ENCODE data around the gene SSH3. TPM values are rescaled to one million over a fixed set of nuclear protein-coding genes. Genes with fewer than 3 reads are reported as not detected.

Gene SSH3
- polyA plus RNA-seq, 2 donors, result 38.6 to 55.6 TPM

GRCh38 chr11:67279589-67280340 lies 23.6 kb upstream of the SSH3 start:
- Histone ChIP-seq H3K4me3 (ENCODE audit: low read depth in 1 of 2, low read length in 2 of 2) (no peak overlapping the region), H3K36me3 (ENCODE audit: control insufficient read depth in 2 of 2, insufficient read depth in 2 of 2, low read length in 1 of 2) (peaks cover 22 to 74% of the 10 kb centered on the region in 2 donors), H3K27ac (ENCODE audit: low read depth in 2 of 2, low read length in 1 of 2) (peak overlapping the region in 1 of 2 donors; percentile 14), H3K27me3 (ENCODE audit: control insufficient read depth in 1 of 2, insufficient read depth in 2 of 2, low read length in 2 of 2) (no peaks in the 10 kb centered on the region), H3K9me3 (ENCODE audit: control insufficient read depth in 2 of 2, insufficient read depth in 1 of 2, low read depth in 1 of 2, low read length in 1 of 2) (no peaks in the 10 kb centered on the region), H3K4me1 (ENCODE audit: control insufficient read depth in 2 of 2, insufficient read depth in 2 of 2, low read length in 1 of 2) (peaks cover 12 to 32% of the 10 kb centered on the region in 2 donors)
- 82 to 87% methylated on average over 16 to 17 of the region's 17 CpGs for WGBS, 2 donors

- Histone ChIP-seq H3K36me3 (ENCODE audit: control insufficient read depth in 2 of 2, insufficient read depth in 2 of 2, low read length in 1 of 2) (peaks cover 28 to 76% of the 10 kb centered on the region in 2 donors), H3K27me3 (ENCODE audit: control insufficient read depth in 1 of 2, insufficient read depth in 2 of 2, low read length in 2 of 2) (no peaks in the 10 kb centered on the region), H3K4me1 (ENCODE audit: control insufficient read depth in 2 of 2, insufficient read depth in 2 of 2, low read length in 1 of 2) (peaks cover 12 to 28% of the 10 kb centered on the region in 2 donors), H3K27ac (ENCODE audit: low read depth in 2 of 2, low read length in 1 of 2) (no peak overlapping the region), H3K9me3 (ENCODE audit: control insufficient read depth in 2 of 2, insufficient read depth in 1 of 2, low read depth in 1 of 2, low read length in 1 of 2) (no peaks in the 10 kb centered on the region), H3K4me3 (ENCODE audit: low read depth in 1 of 2, low read length in 2 of 2) (no peak overlapping the region)
- 75 to 83% methylated on average over 13 of the region's 13 CpGs for WGBS, 2 donors
Observed at GRCh38 chr11:67280341-67280787, 23.0 kb upstream of the SSH3 start.

GRCh38 chr11:67280788-67281551 lies 22.4 kb upstream of the SSH3 start:
- Histone ChIP-seq H3K27ac (ENCODE audit: low read depth in 2 of 2, low read length in 1 of 2) (no peak overlapping the region), H3K36me3 (ENCODE audit: control insufficient read depth in 2 of 2, insufficient read depth in 2 of 2, low read length in 1 of 2) (peaks cover 28 to 77% of the 10 kb centered on the region in 2 donors), H3K4me1 (ENCODE audit: control insufficient read depth in 2 of 2, insufficient read depth in 2 of 2, low read length in 1 of 2) (peaks cover 7 to 22% of the 10 kb centered on the region in 2 donors), H3K27me3 (ENCODE audit: control insufficient read depth in 1 of 2, insufficient read depth in 2 of 2, low read length in 2 of 2) (no peaks in the 10 kb centered on the region), H3K9me3 (ENCODE audit: control insufficient read depth in 2 of 2, insufficient read depth in 1 of 2, low read depth in 1 of 2, low read length in 1 of 2) (no peaks in the 10 kb centered on the region), H3K4me3 (ENCODE audit: low read depth in 1 of 2, low read length in 2 of 2) (no peak overlapping the region)
- whole genome bisulfite sequencing, 2 donors, result 94% methylated on average over 31 of the region's 31 CpGs

GRCh38 chr11:67281552-67282150 lies 21.7 kb upstream of the SSH3 start:
- H3K4me1 ChIP-seq (ENCODE audit: control insufficient read depth in 2 of 2, insufficient read depth in 2 of 2, low read length in 1 of 2), result peaks cover 6 to 19% of the 10 kb centered on the region in 2 donors
- no peak overlapping the region for H3K4me3 ChIP-seq (ENCODE audit: low read depth in 1 of 2, low read length in 2 of 2)
- 91 to 92% methylated on average over 27 of the region's 27 CpGs for WGBS, 2 donors
- no peaks in the 10 kb centered on the region for H3K27me3 ChIP-seq (ENCODE audit: control insufficient read depth in 1 of 2, insufficient read depth in 2 of 2, low read length in 2 of 2)
- H3K9me3 ChIP-seq (ENCODE audit: control insufficient read depth in 2 of 2, insufficient read depth in 1 of 2, low read depth in 1 of 2, low read length in 1 of 2), result no peaks in the 10 kb centered on the region
- no peak overlapping the region for H3K27ac ChIP-seq (ENCODE audit: low read depth in 2 of 2, low read length in 1 of 2)
- peaks cover 28 to 79% of the 10 kb centered on the region in 2 donors for H3K36me3 ChIP-seq (ENCODE audit: control insufficient read depth in 2 of 2, insufficient read depth in 2 of 2, low read length in 1 of 2)

GRCh38 chr11:67282155-67282875 lies 21.0 kb upstream of the SSH3 start:
- no peaks in the 10 kb centered on the region for H3K9me3 ChIP-seq (ENCODE audit: control insufficient read depth in 2 of 2, insufficient read depth in 1 of 2, low read depth in 1 of 2, low read length in 1 of 2)
- peaks cover 4 to 16% of the 10 kb centered on the region in 2 donors for H3K4me1 ChIP-seq (ENCODE audit: control insufficient read depth in 2 of 2, insufficient read depth in 2 of 2, low read length in 1 of 2)
- WGBS, 2 donors, result 85 to 88% methylated on average over 20 of the region's 20 CpGs
- peaks cover 28 to 82% of the 10 kb centered on the region in 2 donors for H3K36me3 ChIP-seq (ENCODE audit: control insufficient read depth in 2 of 2, insufficient read depth in 2 of 2, low read length in 1 of 2)
- no peak overlapping the region for H3K4me3 ChIP-seq (ENCODE audit: low read depth in 1 of 2, low read length in 2 of 2)
- H3K27me3 ChIP-seq (ENCODE audit: control insufficient read depth in 1 of 2, insufficient read depth in 2 of 2, low read length in 2 of 2), result no peaks in the 10 kb centered on the region
- H3K27ac ChIP-seq (ENCODE audit: low read depth in 2 of 2, low read length in 1 of 2), result peak overlapping the region in 1 of 2 donors; percentile 18

GRCh38 chr11:67282876-67283371 lies 20.4 kb upstream of the SSH3 start:
- Histone ChIP-seq H3K9me3 (ENCODE audit: control insufficient read depth in 2 of 2, insufficient read depth in 1 of 2, low read depth in 1 of 2, low read length in 1 of 2) (no peaks in the 10 kb centered on the region), H3K27ac (ENCODE audit: low read depth in 2 of 2, low read length in 1 of 2) (peak overlapping the region in 1 of 2 donors; percentile 63), H3K4me1 (ENCODE audit: control insufficient read depth in 2 of 2, insufficient read depth in 2 of 2, low read length in 1 of 2) (peaks cover 5 to 18% of the 10 kb centered on the region in 2 donors), H3K4me3 (ENCODE audit: low read depth in 1 of 2, low read length in 2 of 2) (no peak overlapping the region), H3K36me3 (ENCODE audit: control insufficient read depth in 2 of 2, insufficient read depth in 2 of 2, low read length in 1 of 2) (peaks cover 28 to 80% of the 10 kb centered on the region in 2 donors), H3K27me3 (ENCODE audit: control insufficient read depth in 1 of 2, insufficient read depth in 2 of 2, low read length in 2 of 2) (no peaks in the 10 kb centered on the region)
- WGBS, 2 donors, result 93 to 94% methylated on average over 11 of the region's 11 CpGs

- Histone ChIP-seq H3K27ac (ENCODE audit: low read depth in 2 of 2, low read length in 1 of 2) (peak overlapping the region; percentile 38 to 63), H3K4me1 (ENCODE audit: control insufficient read depth in 2 of 2, insufficient read depth in 2 of 2, low read length in 1 of 2) (peaks cover 4 to 18% of the 10 kb centered on the region in 2 donors), H3K27me3 (ENCODE audit: control insufficient read depth in 1 of 2, insufficient read depth in 2 of 2, low read length in 2 of 2) (no peaks in the 10 kb centered on the region), H3K9me3 (ENCODE audit: control insufficient read depth in 2 of 2, insufficient read depth in 1 of 2, low read depth in 1 of 2, low read length in 1 of 2) (no peaks in the 10 kb centered on the region), H3K36me3 (ENCODE audit: control insufficient read depth in 2 of 2, insufficient read depth in 2 of 2, low read length in 1 of 2) (peaks cover 28 to 80% of the 10 kb centered on the region in 2 donors), H3K4me3 (ENCODE audit: low read depth in 1 of 2, low read length in 2 of 2) (no peak overlapping the region)
- 83 to 85% methylated on average over 13 of the region's 13 CpGs for WGBS, 2 donors
Observed at GRCh38 chr11:67283481-67283963, 19.8 kb upstream of the SSH3 start.

GRCh38 chr11:67284811-67285540 lies 18.4 kb upstream of the SSH3 start:
- Histone ChIP-seq H3K4me1 (ENCODE audit: control insufficient read depth in 2 of 2, insufficient read depth in 2 of 2, low read length in 1 of 2) (peaks cover 6 to 16% of the 10 kb centered on the region in 2 donors), H3K27me3 (ENCODE audit: control insufficient read depth in 1 of 2, insufficient read depth in 2 of 2, low read length in 2 of 2) (no peaks in the 10 kb centered on the region), H3K9me3 (ENCODE audit: control insufficient read depth in 2 of 2, insufficient read depth in 1 of 2, low read depth in 1 of 2, low read length in 1 of 2) (no peaks in the 10 kb centered on the region), H3K36me3 (ENCODE audit: control insufficient read depth in 2 of 2, insufficient read depth in 2 of 2, low read length in 1 of 2) (peaks cover 24 to 66% of the 10 kb centered on the region in 2 donors), H3K4me3 (ENCODE audit: low read depth in 1 of 2, low read length in 2 of 2) (no peak overlapping the region), H3K27ac (ENCODE audit: low read depth in 2 of 2, low read length in 1 of 2) (no peak overlapping the region)
- 88 to 90% methylated on average over 45 of the region's 45 CpGs for WGBS, 2 donors
